HPDE6-E6E7 (cell line): Measurements from ENCODE around the gene GMPPA.

Experiments used
- DNase-seq: peaks from one replicate; pipeline ENCODE4 v3.0.0; 2011; ENCODE audit warnings: missing footprints; ENCODE audit errors: extremely low spot score

GMPPA gene

GRCh38 chr2:219540784-219541504 lies 42.3 kb downstream of the GMPPA start:
- DNase-seq = no peak

GRCh38 chr2:219541611-219542180 lies 43.0 kb downstream of the GMPPA start:
- peak; percentile 85 for DNase-seq

- peak; percentile 53 for DNase-seq
Observed at GRCh38 chr2:219542931-219543595, 44.4 kb downstream of the GMPPA start.

- peak; percentile 95 for DNase-seq
Observed at GRCh38 chr2:219543596-219544358, 45.1 kb downstream of the GMPPA start, which contains the start of the genes CHPF and TMEM198. Gene CHPF, minus strand, starts transcription at chr2:219543809. Its CDS starts 271 bp downstream, at chr2:219543538. Gene TMEM198, plus strand, starts transcription at chr2:219544028. Its CDS starts 700 bp downstream, at chr2:219544728.

- DNase-seq = no peak
Observed at GRCh38 chr2:219544567-219544966, 45.9 kb downstream of the GMPPA start.

- no peak for DNase-seq
Observed at GRCh38 chr2:219545295-219545942, 46.7 kb downstream of the GMPPA start.

- no peak for DNase-seq
Observed at GRCh38 chr2:219545943-219546352, 47.3 kb downstream of the GMPPA start.

GRCh38 chr2:219547621-219548020 lies 48.9 kb downstream of the GMPPA start:
- DNase-seq = no peak

- no peak for DNase-seq
Observed at GRCh38 chr2:219548990-219549389, 50.3 kb downstream of the GMPPA start.

GRCh38 chr2:219549619-219550018 lies 50.9 kb downstream of the GMPPA start:
- DNase-seq = no peak

- DNase-seq = no peak
Observed at GRCh38 chr2:219551441-219552381, 53.0 kb downstream of the GMPPA start.

GRCh38 chr2:219552382-219553167 lies 53.9 kb downstream of the GMPPA start:
- peak; percentile 87 for DNase-seq

GRCh38 chr2:219553168-219553417 lies 54.4 kb downstream of the GMPPA start:
- DNase-seq = no peak

GRCh38 chr2:219553463-219553963 lies 54.8 kb downstream of the GMPPA start:
- no peak for DNase-seq

GRCh38 chr2:219554350-219554749 lies 55.7 kb downstream of the GMPPA start:
- DNase-seq = no peak

GRCh38 chr2:219555956-219556355 lies 57.3 kb downstream of the GMPPA start:
- DNase-seq = no peak

- no peak for DNase-seq
Observed at GRCh38 chr2:219556413-219556812, 57.7 kb downstream of the GMPPA start.
